K562 (cell line): Measurements from ENCODE around the gene MTG2. TPM values are rescaled to one million over a fixed set of nuclear protein-coding genes. Genes with fewer than 3 reads are reported as not detected.

Experiments
- ATAC-seq: fragments of 200-7000 bp; cut with Tn5 transposase; 3 replicates; pipeline ENCODE4 v1.9.1; 2020; ENCODE audit warnings: moderate library complexity
- BruUV-seq: library from RNA; stranded (reverse); fragments of 400-500 nt; replicated peaks from 2 replicates; lab custom pipeline; 2021; lab: Mats Ljungman, UMichigan
- CTCF ChIA-PET: fragments of 300-600 bp; formaldehyde crosslinking; extraction: SDS; loops from one replicate; lab custom pipeline; 2021; ENCODE audit warnings: low intra/inter-chr PET ratio; lab: Yijun Ruan, JAX
- POLR2A ChIA-PET: fragments of 300-600, 350-650 bp; sonication (Branson Sonifier 250); formaldehyde crosslinking; extraction: SDS; loops from one replicate; lab custom pipeline; 2021; ENCODE audit warnings: antibody characterized with exemption, inconsistent platforms; lab: Yijun Ruan, JAX
- DNase-seq, 4 experiments: peaks; one replicate each; pipeline versions ENCODE4 v3.0.0 to v3.0.0-alpha.2; 2011 to 2018; ENCODE audit warnings: low spot score in 3 of 4, mixed read lengths in 3 of 4; ENCODE audit errors: extremely low read depth in 1 of 4
- FAIRE-seq: peaks from 2 replicates; lab custom pipeline; 2011; peaks lifted over from hg19 to GRCh38; lab: Jason Lieb, UNC
- H2AFZ ChIP-seq: 2 replicates; pipeline ENCODE4 v1.6.0; 2011; ENCODE audit warnings: low read depth, low read length, control low read depth, inconsistent platforms
- H3K27ac ChIP-seq: fragments of 200-600 bp; 3 replicates; pipeline ENCODE4 v1.8.0; 2011; ENCODE audit warnings: low read depth, mild to moderate bottlenecking, control low read depth, inconsistent platforms, low read length, moderate library complexity, mixed read lengths; ENCODE audit errors: extremely low read depth
- H3K27me3 ChIP-seq, 2 experiments: fragments of 300-600 bp in 1 of 2; 2 replicates in 1 of 2; 3 replicates in 1 of 2; pipeline versions ENCODE4 v1.6.0 to v1.8.0; 2011; ENCODE audit warnings: inconsistent platforms in 2 of 2, low read length in 2 of 2, mild to moderate bottlenecking in 1 of 2, mixed read lengths in 1 of 2, moderate library complexity in 1 of 2; ENCODE audit not compliant: control insufficient read depth in 2 of 2, insufficient read depth in 2 of 2
- H3K36me3 ChIP-seq: fragments of 300-600 bp; 3 replicates; pipeline ENCODE4 v1.8.0; 2011; ENCODE audit warnings: mild to moderate bottlenecking, low read length, inconsistent platforms; ENCODE audit not compliant: control insufficient read depth, insufficient read depth
- H3K4me1 ChIP-seq, 2 experiments: fragments of 200-600 bp in 1 of 2; replicated peaks in 1 of 2; 2 replicates in 1 of 2; 3 replicates in 1 of 2; pipeline versions ENCODE4 v1.5.1 to v1.8.0; 2011; ENCODE audit warnings: inconsistent platforms in 2 of 2, low read length in 2 of 2, mild to moderate bottlenecking in 1 of 2, mixed read lengths in 1 of 2, moderate library complexity in 1 of 2; ENCODE audit not compliant: control insufficient read depth in 2 of 2, insufficient read depth in 2 of 2
- H3K4me2 ChIP-seq: 2 replicates; pipeline ENCODE4 v1.6.1; 2011; ENCODE audit warnings: low read length, control low read depth, inconsistent platforms, mixed read lengths; ENCODE audit not compliant: insufficient read depth
- H3K4me3 ChIP-seq: fragments of 200-600 bp; sonication (generic), shearing (Covaris generic); 2 replicates; pipeline ENCODE4 v1.5.1; 2016; ENCODE audit warnings: control low read depth, inconsistent platforms
- H3K79me2 ChIP-seq: fragments of 200-600 bp; 3 replicates; pipeline ENCODE4 v1.8.0; 2011; ENCODE audit warnings: low read length, inconsistent platforms; ENCODE audit not compliant: control insufficient read depth, insufficient read depth
- H3K9ac ChIP-seq, 2 experiments: 2 replicates each; pipeline versions ENCODE4 v1.6.0 to v1.6.1; 2011; ENCODE audit warnings: low read depth in 2 of 2, low read length in 2 of 2, control low read depth in 1 of 2, inconsistent platforms in 1 of 2, mild to moderate bottlenecking in 1 of 2, mixed read lengths in 1 of 2; ENCODE audit not compliant: insufficient read depth in 1 of 2
- H3K9me1 ChIP-seq: one replicate; pipeline ENCODE4 v1.6.0; 2011; ENCODE audit warnings: inconsistent platforms, mild to moderate bottlenecking, low read length, moderate library complexity; ENCODE audit not compliant: control insufficient read depth, insufficient read depth
- H3K9me3 ChIP-seq: replicated peaks from 2 replicates; pipeline ENCODE4 v1.5.1; 2011; ENCODE audit warnings: low read depth, low read length, inconsistent platforms; ENCODE audit not compliant: control insufficient read depth, insufficient read depth
- H4K20me1 ChIP-seq: replicated peaks from 2 replicates; pipeline ENCODE4 v1.6.1; 2011; ENCODE audit warnings: low read length, inconsistent platforms, mixed read lengths; ENCODE audit not compliant: control insufficient read depth, insufficient read depth
- DNMT1 ChIP-seq: fragments of 450-650 bp; IDR thresholded peaks from 2 replicates; pipeline ENCODE4 v1.6.1; 2016; ENCODE audit warnings: antibody characterized with exemption, mild to moderate bottlenecking
- JUNB ChIP-seq: fragments of 450-650 bp; formaldehyde crosslinking; conservative IDR thresholded peaks from 2 replicates; pipeline ENCODE4 v1.4.0; 2020; ENCODE audit warnings: mild to moderate bottlenecking
- KLF1 ChIP-seq: fragments of 450-650 bp; IDR thresholded peaks from 2 replicates; pipeline ENCODE4 v1.6.1; 2016; ENCODE audit warnings: missing genetic modification characterization, missing compliant biosample characterization
- PML ChIP-seq: IDR thresholded peaks from 2 replicates; pipeline ENCODE4 v1.6.1; 2012; ENCODE audit warnings: low read length, inconsistent platforms
- RFX7 ChIP-seq: fragments of 250-450 bp; sonication (Bioruptor Pico); IDR thresholded peaks from 2 replicates; pipeline ENCODE4 v1.5.1; 2021; ENCODE audit warnings: mild to moderate bottlenecking
- ZKSCAN1 ChIP-seq: fragments of 150-350 bp; IDR thresholded peaks from 2 replicates; pipeline ENCODE4 v1.6.1; 2016; ENCODE audit warnings: low read depth, low read length
- WGBS: fragments of 100-300 bp; shearing (Covaris generic); methylation state at CpG from one replicate; pipeline ENCODE4 v1.1.6; 2016; ENCODE audit warnings: low coverage, mixed read lengths; ENCODE audit not compliant: insufficient coverage; ENCODE audit errors: missing lambda C conversion rate; 5-methylcytosine and 5-hydroxymethylcytosine counted together
- in situ Hi-C: fragments of 300-500 bp; cut with MboI; formaldehyde crosslinking; loops from 4 replicates; pipeline ENCODE4 v1.15.0; 2018; ENCODE audit warnings: inconsistent platforms, mixed read lengths
- intact Hi-C: fragments of 100-400 bp; cut with micrococcal nuclease; formaldehyde crosslinking; loops from 2 replicates; pipeline ENCODE4 v1.14.2; 2022
- polyA plus RNA-seq, 8 experiments: library from polyadenylated mRNA; depleted of rRNA in 4 of 8; stranded (reverse) in 5 of 8; unstranded in 3 of 8; fragments of >200 nt; fragmentation: Nextera tagmentation in 2 of 8; fragmentation: Illumina TruSeq in 1 of 8; extraction: Ambion mirVana in 2 of 8; extraction: Trizol in 1 of 8; gene quantifications; 2 replicates each; pipeline versions ENCODE4 v1.2.1 to v1.2.3, GENCODE V29; 2011 to 2014; ENCODE audit warnings: inconsistent platforms in 1 of 8, missing spikeins in 1 of 8
- total RNA-seq, 7 experiments: library from RNA; depleted of rRNA in 6 of 7; stranded (reverse); fragments of >200 nt in 6 of 7; fragmentation: Illumina TruSeq in 2 of 7; extraction: Trizol in 2 of 7; gene quantifications; 2 replicates each; pipeline versions ENCODE4 v1.2.1 to v1.2.3, GENCODE V29; 2011 to 2021; ENCODE audit warnings: low replicate concordance in 1 of 7
- TF ChIP-seq, protein P1 (sequence below): fragments of 450-650 bp; formaldehyde crosslinking; IDR thresholded peaks from 2 replicates; pipeline ENCODE4 v1.4.0; 2020; ENCODE audit warnings: mild to moderate bottlenecking

Gene MTG2
- total and polyA plus RNA-seq, 9 of the 15 experiments (the other 6 are each of a cell fraction or from before 2014, with no cell fraction given): 8.7 to 67.5 (median 44.5) TPM

DNA sequence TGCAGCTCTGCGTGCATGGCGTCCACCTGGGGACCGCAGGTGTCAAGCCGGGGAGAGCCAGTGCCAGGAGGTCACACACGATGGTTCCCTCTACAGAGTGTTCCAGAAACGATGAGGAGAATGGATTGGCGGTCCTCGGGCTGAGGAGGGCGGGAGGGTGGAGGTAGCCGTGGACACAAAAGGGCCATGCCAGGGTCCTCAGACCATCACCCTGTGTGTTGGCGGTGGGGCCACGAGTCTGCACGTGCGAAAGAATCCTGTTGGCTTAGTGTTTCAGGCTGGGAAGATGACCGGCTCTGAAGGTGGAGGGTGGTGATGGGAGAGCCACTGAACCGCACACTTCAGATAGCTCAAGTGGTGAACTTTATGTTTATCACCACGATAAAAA lies 23.6 kb downstream of the MTG2 start:
- CTCF ChIA-PET: no interaction called here
- in situ Hi-C loops: no loop called here

More for the DNA sequence above, 23.6 kb downstream of the MTG2 start:
- Histone ChIP-seq H3K36me3 (peaks cover 19% of the 10 kb centered on the region; the same call in 2 of the 3 replicates), H3K27me3 (peaks cover 0 to 21% of the 10 kb centered on the region in 2 experiments; a peak in 3 of 5 replicates), H3K9ac (peak overlapping the region in 1 of 2 experiments; percentile 17; a peak in 1 of 4 replicates), H3K9me1 (peaks cover 3% of the 10 kb centered on the region), H4K20me1 (peaks cover 18% of the 10 kb centered on the region), H3K9me3 (no peaks in the 10 kb centered on the region), H3K27ac (no peak overlapping the region), H3K4me1 (peaks cover 4 to 39% of the 10 kb centered on the region in 2 experiments; a peak in 3 of 5 replicates), H3K79me2 (no peaks in the 10 kb centered on the region), H3K4me2 (no peak overlapping the region), H3K4me3 (no peak overlapping the region), H2AFZ (no peak overlapping the region)
- ATAC-seq (no peak), FAIRE-seq (no peak), DNase-seq (no peak)
- BruUV-seq: no TSS peak
- 82% methylated on average over 17 of the region's 17 CpGs for WGBS
- POLR2A ChIA-PET: interaction anchor here (0.6 to 0.7 kb wide), 3 partner anchors 9 to 776 kb away, joined by 3 to 4 read pairs (median 3); no protein-coding TSS in a partner anchor
- TF ChIP-seq DNMT1 (no peak), PML (no peak), JUNB (CRISPR knock-in tag) (no peak), KLF1 (tag) (no peak), RFX7 (CRISPR knock-in tag) (no peak), ZKSCAN1 (no peak)
- TF ChIP-seq, protein P1, sequence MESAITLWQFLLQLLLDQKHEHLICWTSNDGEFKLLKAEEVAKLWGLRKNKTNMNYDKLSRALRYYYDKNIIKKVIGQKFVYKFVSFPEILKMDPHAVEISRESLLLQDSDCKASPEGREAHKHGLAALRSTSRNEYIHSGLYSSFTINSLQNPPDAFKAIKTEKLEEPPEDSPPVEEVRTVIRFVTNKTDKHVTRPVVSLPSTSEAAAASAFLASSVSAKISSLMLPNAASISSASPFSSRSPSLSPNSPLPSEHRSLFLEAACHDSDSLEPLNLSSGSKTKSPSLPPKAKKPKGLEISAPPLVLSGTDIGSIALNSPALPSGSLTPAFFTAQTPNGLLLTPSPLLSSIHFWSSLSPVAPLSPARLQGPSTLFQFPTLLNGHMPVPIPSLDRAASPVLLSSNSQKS: no peak
- intact Hi-C loops: no loop called here
